Measurements from ENCODE around the gene YJEFN3.

The YJEFN3 gene

DNA sequence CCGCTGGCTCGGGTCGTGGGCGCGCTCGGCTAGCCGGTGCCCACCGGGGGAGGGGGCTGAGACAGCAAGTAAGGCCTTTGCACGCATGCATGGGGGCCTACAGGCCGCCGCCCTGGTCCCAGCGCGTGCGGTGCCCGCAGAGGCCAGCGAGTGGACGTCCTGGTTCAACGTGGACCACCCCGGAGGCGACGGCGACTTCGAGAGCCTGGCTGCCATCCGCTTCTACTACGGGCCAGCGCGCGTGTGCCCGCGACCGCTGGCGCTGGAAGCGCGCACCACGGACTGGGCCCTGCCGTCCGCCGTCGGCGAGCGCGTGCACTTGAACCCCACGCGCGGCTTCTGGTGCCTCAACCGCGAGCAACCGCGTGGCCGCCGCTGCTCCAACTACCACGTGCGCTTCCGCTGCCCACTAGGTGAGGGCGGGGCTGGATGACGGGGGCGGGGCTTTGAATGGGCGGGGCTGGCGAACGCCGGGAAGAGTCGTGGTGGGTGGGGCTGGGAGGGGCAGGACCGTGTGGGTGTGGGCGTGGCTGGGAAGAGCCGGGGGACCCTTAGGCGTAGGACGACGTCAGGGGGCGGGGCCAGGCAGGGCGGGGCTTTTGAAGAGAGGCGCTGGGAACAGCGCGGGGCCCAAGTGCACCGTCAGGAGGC lies 11.5 kb downstream of the YJEFN3 start:
- DNase-seq: no peak

- no peak for DNase-seq
Observed at GRCh38 chr19:19540715-19541515, 12.2 kb downstream of the YJEFN3 start.

DNA sequence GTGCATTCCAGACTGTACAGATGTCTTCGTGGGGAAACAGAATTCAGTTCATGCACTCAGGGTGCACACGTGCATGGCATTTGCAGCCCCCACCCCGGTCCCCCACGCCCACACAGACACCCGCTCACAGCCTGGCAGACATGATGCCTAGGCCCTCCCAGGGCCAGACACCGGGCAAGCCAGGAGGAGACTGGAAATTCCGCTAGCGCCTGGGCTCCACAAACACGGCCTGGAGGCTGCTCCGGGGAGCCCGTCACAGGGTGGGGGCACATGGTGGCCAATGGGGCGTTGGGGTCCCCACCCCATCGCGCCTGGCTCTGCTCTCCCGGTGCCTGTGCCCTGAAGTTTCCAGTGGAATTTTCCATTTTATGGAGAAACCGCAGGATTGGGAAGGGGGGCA lies 12.9 kb downstream of the YJEFN3 start:
- DNase-seq: no peak

- no peak for DNase-seq
Observed at GRCh38 chr19:19542507-19542906, 13.8 kb downstream of the YJEFN3 start.

GRCh38 chr19:19543101-19543500 lies 14.4 kb downstream of the YJEFN3 start:
- DNase-seq: no peak

GRCh38 chr19:19543640-19544039 lies 14.9 kb downstream of the YJEFN3 start:
- no peak for DNase-seq

DNA sequence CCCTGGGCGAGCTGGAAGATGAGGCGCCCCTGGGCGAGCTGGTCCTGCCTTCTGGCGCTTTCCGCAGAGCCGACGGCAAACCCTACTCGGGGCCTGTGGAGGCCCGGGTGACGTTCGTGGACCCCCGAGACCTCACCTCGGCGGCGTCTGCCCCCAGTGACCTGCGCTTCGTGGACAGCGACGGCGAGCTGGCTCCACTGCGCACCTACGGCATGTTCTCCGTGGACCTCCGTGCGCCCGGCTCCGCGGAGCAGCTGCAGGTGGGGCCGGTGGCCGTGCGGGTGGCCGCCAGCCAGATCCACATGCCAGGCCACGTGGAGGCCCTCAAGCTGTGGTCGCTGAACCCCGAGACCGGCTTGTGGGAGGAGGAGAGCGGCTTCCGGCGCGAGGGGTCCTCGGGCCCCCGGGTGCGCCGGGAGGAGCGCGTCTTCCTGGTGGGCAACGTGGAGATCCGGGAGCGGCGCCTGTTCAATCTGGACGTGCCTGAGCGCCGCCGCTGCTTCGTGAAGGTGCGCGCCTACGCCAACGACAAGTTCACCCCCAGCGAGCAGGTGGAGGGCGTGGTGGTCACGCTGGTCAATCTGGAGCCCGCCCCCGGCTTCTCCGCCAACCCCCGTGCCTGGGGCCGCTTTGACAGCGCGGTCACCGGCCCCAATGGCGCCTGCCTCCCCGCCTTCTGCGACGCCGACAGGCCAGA lies 15.7 kb downstream of the YJEFN3 start:
- DNase-seq: no peak

GRCh38 chr19:19544954-19545591 lies 16.4 kb downstream of the YJEFN3 start:
- no peak for DNase-seq

- no peak for DNase-seq
Observed at GRCh38 chr19:19545707-19546106, 17.0 kb downstream of the YJEFN3 start.

- no peak for DNase-seq
Observed at GRCh38 chr19:19546751-19547162, 18.0 kb downstream of the YJEFN3 start.

GRCh38 chr19:19547674-19548336 lies 19.1 kb downstream of the YJEFN3 start:
- DNase-seq: no peak

DNA sequence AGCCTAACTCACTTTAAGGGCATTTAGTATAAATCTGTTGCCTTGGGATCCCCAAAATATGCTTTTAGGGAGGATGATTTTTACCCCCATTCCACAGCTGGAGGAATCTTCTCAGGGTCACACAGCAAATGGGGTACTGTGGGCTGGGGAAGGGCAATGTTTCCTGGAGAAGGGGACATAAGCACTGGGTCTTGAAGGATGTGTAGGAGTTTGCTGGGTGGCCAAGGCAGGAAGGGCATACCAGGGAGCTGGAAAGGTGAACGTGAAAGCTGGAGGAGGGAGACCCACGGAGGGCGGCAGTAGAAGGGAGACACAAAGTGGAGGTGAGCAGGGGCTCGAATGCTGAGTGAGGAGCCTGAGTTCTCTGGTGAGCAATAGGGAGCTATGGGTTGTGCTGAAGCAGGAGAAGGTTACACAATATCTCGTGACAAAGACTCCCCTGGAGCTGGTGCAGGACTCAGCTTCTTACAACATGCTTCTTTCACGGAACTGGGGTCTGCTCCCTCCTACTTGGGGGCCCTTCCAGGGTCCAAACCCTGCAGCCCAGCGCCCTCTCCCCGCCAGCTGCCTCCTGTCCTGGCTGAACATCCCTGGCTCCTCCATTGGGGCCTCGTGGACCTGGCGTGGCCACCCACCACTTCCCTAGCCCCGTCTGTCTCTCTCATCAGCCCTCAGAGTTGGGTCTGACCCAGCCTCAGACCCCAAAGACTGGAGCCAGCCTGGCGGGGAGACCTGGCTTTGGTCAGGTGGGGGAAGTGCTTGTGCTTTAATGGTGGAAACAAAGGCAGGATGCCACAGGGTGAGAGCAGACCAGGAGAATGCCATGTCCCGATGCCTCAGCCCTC lies 20.4 kb downstream of the YJEFN3 start:
- DNase-seq: no peak

DNA sequence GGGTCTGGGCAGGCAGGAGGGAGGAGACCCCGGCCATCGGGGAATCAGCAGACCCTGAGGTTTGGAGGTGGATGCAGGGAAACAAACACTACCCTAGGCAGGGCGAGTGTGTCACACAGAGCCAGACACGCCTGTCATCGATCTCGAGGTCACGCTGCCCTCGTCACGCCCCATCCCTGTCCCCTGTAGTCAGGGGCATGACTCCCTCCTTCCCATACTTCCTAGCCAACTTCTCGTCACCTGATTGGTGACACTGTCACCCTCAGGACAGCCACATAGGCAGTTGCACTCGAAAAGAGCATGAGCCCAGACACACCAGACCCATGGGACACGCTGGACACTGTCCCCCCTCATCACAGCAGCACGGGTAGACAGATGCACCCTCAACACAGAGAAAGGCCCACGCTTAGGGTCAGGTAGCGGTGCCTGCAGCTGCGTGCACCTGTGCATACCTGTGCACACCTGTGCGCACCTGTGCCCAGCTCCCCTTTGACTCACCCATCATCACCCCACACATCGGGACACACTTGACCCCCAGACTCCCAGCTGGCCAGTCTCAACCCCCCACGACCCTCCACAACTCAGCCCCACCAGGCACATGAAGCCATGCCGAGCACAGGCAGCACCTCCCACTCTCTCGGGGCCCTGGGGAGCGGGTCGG lies 21.2 kb downstream of the YJEFN3 start:
- no peak for DNase-seq

DNA sequence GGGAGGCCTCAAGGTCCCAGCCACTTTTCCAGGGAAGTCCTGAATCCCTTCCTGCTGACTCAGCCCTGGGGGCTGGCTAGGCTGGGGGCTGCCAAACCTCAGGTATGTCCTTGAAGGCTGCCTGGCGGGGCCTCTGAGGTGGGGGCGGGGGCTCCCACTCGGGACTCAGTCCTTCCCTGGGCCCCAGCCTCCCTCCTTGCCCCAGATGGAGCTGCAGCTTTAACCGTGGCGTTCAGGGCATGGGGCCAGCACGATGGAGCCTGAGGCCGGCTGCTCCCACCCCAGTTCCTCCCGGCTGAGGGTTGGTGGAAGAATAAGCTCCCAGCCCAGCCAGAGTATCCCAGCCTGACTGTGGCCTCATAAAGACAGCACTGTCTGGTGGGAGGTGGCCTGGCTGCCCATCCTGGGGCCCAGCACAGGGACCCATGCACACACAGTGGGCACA lies 21.8 kb downstream of the YJEFN3 start:
- no peak for DNase-seq

- DNase-seq: no peak
Observed at GRCh38 chr19:19550972-19551852, 22.5 kb downstream of the YJEFN3 start.

DNA sequence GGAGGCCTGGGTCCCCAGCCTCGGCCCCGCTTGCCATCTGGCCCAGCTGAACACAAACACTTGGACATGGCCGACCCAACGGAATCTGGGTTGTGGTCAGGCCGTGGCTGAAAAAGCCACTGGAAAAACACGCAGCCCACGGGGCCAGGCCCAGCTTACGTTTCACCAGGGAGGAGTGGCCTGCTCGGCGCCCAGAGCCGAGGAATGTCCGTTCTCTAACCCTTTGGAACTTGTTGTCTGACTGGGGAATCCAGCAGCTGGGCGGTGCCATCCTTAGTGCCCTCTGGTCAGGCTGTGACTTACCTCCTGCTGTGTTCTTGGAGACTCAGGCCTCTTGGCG lies 23.1 kb downstream of the YJEFN3 start:
- DNase-seq: no peak

GRCh38 chr19:19552798-19553197 lies 24.1 kb downstream of the YJEFN3 start:
- DNase-seq: no peak

DNA sequence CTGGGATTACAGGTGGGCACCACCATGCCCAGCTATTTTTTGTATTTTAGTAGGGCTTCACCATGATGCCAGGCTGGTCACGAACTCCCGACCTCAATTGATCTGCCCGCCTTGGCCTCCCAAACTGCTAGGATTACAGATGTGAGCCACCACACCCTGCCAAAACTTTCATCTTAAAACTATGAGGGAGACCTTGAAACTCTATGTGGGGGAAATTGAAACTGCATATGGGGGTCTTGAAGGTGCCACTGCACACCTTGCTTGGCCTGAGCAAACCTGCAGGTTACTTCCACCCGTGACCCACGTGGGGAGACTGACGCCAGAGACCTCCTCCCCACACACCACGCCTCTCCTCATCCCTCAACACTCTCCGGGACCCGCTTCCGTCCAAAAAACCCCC lies 25.0 kb downstream of the YJEFN3 start:
- DNase-seq: no peak

DNA sequence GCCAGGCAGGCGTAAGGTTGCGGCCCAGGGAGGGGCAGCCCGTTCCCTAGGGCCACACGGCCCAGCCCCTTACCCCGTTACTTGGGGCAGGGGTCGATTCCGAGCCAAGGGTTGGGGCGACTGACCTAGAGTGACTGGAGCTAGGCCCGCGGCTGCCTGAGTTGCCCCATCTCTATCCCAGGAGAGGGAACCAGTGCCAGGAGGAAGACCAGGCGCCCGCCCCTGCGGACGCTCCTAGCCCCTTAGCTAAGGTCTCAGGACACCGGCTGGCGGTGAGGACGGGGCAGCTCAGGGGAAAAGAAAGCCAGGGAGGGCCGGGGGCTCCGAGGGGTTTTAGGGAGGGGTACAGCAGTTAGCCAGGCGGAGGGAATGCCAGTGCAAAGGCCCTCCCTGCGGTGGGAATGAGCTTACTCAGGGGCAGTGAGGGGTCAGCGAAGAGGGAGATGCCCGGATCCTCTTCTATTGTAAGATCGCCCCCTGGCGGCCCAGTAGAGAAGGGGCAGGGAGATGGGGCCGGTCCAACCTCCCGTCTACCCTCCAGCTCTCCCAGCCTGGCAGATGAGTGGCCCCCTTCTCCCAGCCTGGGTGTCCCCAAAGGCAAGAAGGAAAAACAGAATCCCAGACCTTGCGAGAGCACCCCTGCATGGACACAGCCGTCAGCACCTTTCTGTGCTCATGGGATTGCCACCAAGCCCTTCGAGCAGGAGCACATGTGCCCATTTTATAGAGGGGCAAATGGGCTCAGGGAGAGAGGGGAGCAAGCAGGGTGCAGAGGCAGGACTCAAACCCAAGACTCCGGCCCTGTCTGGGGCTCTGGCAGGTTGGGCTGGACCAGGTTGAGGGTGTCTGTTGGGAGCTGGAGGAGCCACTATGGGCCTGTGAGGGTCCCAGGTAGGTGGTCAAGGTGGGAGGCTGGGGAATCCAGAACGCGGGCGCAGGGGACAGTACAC lies 25.6 kb downstream of the YJEFN3 start:
- DNase-seq: peak in 1 of 14 donors; percentile 16

Data from C1 segment of cervical spinal cord (tissue), 14 donors.